ENCODE measurements around the gene MRGPRG.

DNA sequence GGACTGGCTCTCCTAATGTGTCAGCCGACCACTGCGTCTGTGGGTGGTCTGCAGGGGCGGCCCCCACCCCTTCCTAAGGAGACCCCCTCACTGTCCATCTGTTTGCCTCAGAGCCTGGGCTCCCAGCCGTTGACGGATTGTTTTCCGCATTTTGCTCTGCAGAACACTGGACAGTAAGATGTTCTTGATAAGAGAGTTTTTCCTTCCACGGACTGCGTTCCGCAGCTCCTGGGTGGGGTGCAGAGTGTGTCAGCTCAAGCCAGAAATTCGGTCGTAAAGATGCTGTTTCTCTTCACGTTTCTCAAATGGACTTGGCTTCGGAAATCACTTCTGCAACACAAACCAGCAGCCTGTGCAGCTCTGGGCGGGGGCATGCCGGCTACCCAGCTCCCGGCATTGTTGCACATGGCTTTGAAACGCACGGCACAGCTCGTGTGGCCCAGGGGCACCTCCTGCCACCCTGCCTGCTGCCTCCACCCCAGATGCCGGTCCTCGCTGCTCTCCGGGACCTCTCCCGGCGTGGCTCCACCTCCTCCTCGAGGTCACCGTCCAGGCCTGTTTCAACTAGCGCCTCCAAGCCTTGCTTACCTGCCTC is 2.9 kb upstream of the MRGPRG start:
- no peak for TF ChIP-seq CTCF (IDR thresholded peaks at IDR 0.05; ENCODE audit: low read length)
- no peak for TF ChIP-seq EZH2 (IDR thresholded peaks at IDR 0.05; ENCODE audit: borderline replicate concordance, low read length)
